Measurements from ENCODE around the gene DIRAS1. TPM values are rescaled to one million over a fixed set of nuclear protein-coding genes. Genes with fewer than 3 reads are reported as not detected.

The DIRAS1 gene
- total and polyA plus RNA-seq, 2 experiments from 2014 or later = 2.8 to 18.6 TPM

GRCh38 chr19:2726160-2726855 lies 5.1 kb upstream of the DIRAS1 start:
- Mint-ChIP-seq H3K4me1 (peaks cover 13% of the 10 kb centered on the region), H3K4me3 (no peak overlapping the region), H3K27ac (no peak overlapping the region), H3K36me3 (ENCODE audit: low read depth) (peaks cover 3% of the 10 kb centered on the region; the same call in 1 of the 3 replicates), H3K27me3 (ENCODE audit: insufficient read depth, low read depth, poor library complexity) (peaks cover 40% of the 10 kb centered on the region), H3K9me3 (no peaks in the 10 kb centered on the region)
- no peak overlapping the region for H3K4me3 ChIP-seq
- H3K36me3 ChIP-seq (ENCODE audit: insufficient read depth) = no peaks in the 10 kb centered on the region
- TF ChIP-seq ETS1 (IDR thresholded peaks at IDR 0.05) (no peak), EZH2phosphoT487 (IDR thresholded peaks at IDR 0.05; ENCODE audit: unreplicated experiment) (no peak), ZNF331 (CRISPR knock-in tag; IDR thresholded peaks at IDR 0.05; ENCODE audit: low read depth) (no peak), REST (IDR thresholded peaks at IDR 0.05; ENCODE audit: unreplicated experiment) (no peak), ZNF114 (CRISPR knock-in tag; IDR thresholded peaks at IDR 0.05) (no peak)
- DNase-seq (ENCODE audit: low spot score) = no peak
- H3K27ac ChIP-seq (ENCODE audit: low read depth) = no peak overlapping the region
- H3K27me3 ChIP-seq (ENCODE audit: insufficient read depth) = 0 out of 2 replicates have a peak, but pooled peaks cover 6% of the 10 kb centered on the region
- H3K4me2 ChIP-seq = no peak overlapping the region
- H3K79me2 ChIP-seq (replicated peaks; ENCODE audit: insufficient read depth) = no peaks in the 10 kb centered on the region
- H3K9me2 ChIP-seq (ENCODE audit: insufficient read depth) = no peaks in the 10 kb centered on the region
- ATAC-seq = no peak
- no peak overlapping the region for H2AFZ ChIP-seq
- no peaks in the 10 kb centered on the region for H4K20me1 ChIP-seq (replicated peaks; ENCODE audit: insufficient read depth)
- H3F3A ChIP-seq (replicated peaks; ENCODE audit: low read depth) = no peaks in the 10 kb centered on the region
- no peaks in the 10 kb centered on the region for H3K4me1 ChIP-seq (ENCODE audit: insufficient read depth)

GRCh38 chr19:2724148-2724557 lies 3.0 kb upstream of the DIRAS1 start:
- H3K4me3 Mint-ChIP-seq = no peak overlapping the region; the same call in 2 of the 3 replicates
- Histone ChIP-seq H4K20me1 (replicated peaks; ENCODE audit: insufficient read depth) (no peaks in the 10 kb centered on the region), H3K27me3 (ENCODE audit: insufficient read depth) (0 out of 2 replicates have a peak, but pooled peaks cover 6% of the 10 kb centered on the region), H3K9me2 (ENCODE audit: insufficient read depth) (no peaks in the 10 kb centered on the region), H3F3A (replicated peaks; ENCODE audit: low read depth) (0 out of 2 replicates have a peak, but pooled peaks cover 5% of the 10 kb centered on the region), H3K79me2 (replicated peaks; ENCODE audit: insufficient read depth) (no peaks in the 10 kb centered on the region), H2AFZ (no peak overlapping the region), H3K27ac (ENCODE audit: low read depth) (no peak overlapping the region), H3K36me3 (ENCODE audit: insufficient read depth) (no peaks in the 10 kb centered on the region), H3K4me3 (no peak overlapping the region), H3K4me1 (ENCODE audit: insufficient read depth) (peaks cover 7% of the 10 kb centered on the region; the same call in 1 of the 2 replicates), H3K4me2 (no peak overlapping the region)
- peaks cover 35% of the 10 kb centered on the region for H3K27me3 Mint-ChIP-seq (ENCODE audit: insufficient read depth, low read depth, poor library complexity)
- DNase-seq (ENCODE audit: low spot score) (peak; percentile 28), ATAC-seq (no peak)
- peaks cover 19% of the 10 kb centered on the region for H3K4me1 Mint-ChIP-seq
- TF ChIP-seq CTCF (conservative IDR thresholded peaks at IDR 0.05; ENCODE audit: low read depth in 2 of 2) = 0 out of 4 replicates have a peak, but pooled peaks have one; percentile 8 to 30
- no peak for TF ChIP-seq REST (IDR thresholded peaks at IDR 0.05; ENCODE audit: unreplicated experiment)
- no peaks in the 10 kb centered on the region for H3K9me3 Mint-ChIP-seq
- H3K36me3 Mint-ChIP-seq (ENCODE audit: low read depth) = peaks cover 3% of the 10 kb centered on the region; the same call in 1 of the 3 replicates
- no peak overlapping the region for H3K27ac Mint-ChIP-seq

All from GM23338 (cell line).